GM06990 (cell line): ENCODE results near the gene STK24.
"Not testable (repeated sequence)": the region's sequence is repeated elsewhere in the genome, so short reads cannot be mapped to it uniquely, and the experiment has no call there.

Source experiments
- DNase-seq: peaks from one replicate; pipeline ENCODE4 v3.0.0-alpha.2; 2011; ENCODE audit not compliant: insufficient read length; ENCODE audit errors: extremely low read depth
- H3K27me3 ChIP-seq: replicated peaks from 2 replicates; pipeline ENCODE4 v1.6.0; 2011; ENCODE audit warnings: low read length; ENCODE audit not compliant: control insufficient read depth, insufficient read depth
- H3K36me3 ChIP-seq: 2 replicates; pipeline ENCODE4 v1.5.1; 2011; ENCODE audit warnings: low read length; ENCODE audit not compliant: control insufficient read depth, insufficient read depth
- H3K4me3 ChIP-seq: replicated peaks from 2 replicates; pipeline ENCODE4 v1.5.1; 2011; ENCODE audit warnings: low read depth, mild to moderate bottlenecking, control low read depth, low read length
- CTCF ChIP-seq: IDR thresholded peaks from 2 replicates; pipeline ENCODE4 v1.5.1; 2011; ENCODE audit warnings: low read length, control low read depth, mild to moderate bottlenecking, inconsistent platforms; ENCODE audit not compliant: insufficient read depth, poor library complexity, severe bottlenecking

The STK24 gene

GRCh38 chr13:98595134-98595533 lies 18.2 kb upstream of the STK24 start:
- TF ChIP-seq CTCF = no peak
- no peaks in the 10 kb centered on the region for H3K36me3 ChIP-seq
- H3K4me3 ChIP-seq = no peak overlapping the region
- no peak for DNase-seq
- no peaks in the 10 kb centered on the region for H3K27me3 ChIP-seq

GRCh38 chr13:98592362-98592732 lies 15.4 kb upstream of the STK24 start:
- no peak for TF ChIP-seq CTCF
- no peaks in the 10 kb centered on the region for H3K36me3 ChIP-seq
- DNase-seq = no peak

DNA sequence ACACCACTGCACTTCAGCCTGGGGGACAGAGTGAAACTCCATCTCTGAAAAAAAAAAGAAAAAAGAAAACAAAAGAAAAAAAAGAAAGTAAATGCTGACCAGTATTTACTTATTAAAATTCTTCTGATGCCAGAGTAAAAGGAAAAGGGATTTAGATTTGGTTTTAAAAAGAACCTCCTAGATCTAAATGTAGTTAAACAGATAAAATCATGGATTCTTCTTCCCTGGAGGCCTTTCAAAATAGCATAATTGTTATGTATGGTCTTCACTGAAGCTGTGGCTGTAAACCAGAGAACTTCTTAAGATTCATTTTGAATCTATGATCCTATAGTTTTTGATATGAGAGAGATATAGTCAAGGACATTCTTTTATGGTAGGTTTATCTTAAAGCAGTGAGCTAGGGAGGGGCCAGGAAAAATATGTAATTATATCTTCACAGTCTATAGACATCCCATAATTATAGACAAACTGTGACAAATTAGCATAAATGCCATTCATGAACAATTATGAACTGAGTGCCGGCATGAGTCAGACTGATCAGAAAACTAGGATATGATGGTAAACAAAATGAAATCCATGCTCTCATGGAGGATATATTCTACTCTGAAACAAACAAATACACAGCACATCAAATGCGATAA lies 14.9 kb upstream of the STK24 start:
- no peak for DNase-seq
- Histone ChIP-seq H3K36me3 (no peaks in the 10 kb centered on the region), H3K4me3 (no peak overlapping the region), H3K27me3 (no peaks in the 10 kb centered on the region)
- no peak for TF ChIP-seq CTCF

More at GRCh38 chr13:98592362-98592732, 15.4 kb upstream of the STK24 start:
- Histone ChIP-seq H3K27me3 (no peaks in the 10 kb centered on the region), H3K4me3 (no peak overlapping the region)

- not testable (repeated sequence) for H3K27me3 ChIP-seq, DNase-seq, H3K4me3 ChIP-seq, H3K36me3 ChIP-seq
Observed at GRCh38 chr13:98590471-98590870, 13.6 kb upstream of the STK24 start.

GRCh38 chr13:98589516-98589915 lies 12.6 kb upstream of the STK24 start:
- not testable (repeated sequence) for H3K36me3 ChIP-seq, H3K4me3 ChIP-seq, H3K27me3 ChIP-seq, DNase-seq

DNA sequence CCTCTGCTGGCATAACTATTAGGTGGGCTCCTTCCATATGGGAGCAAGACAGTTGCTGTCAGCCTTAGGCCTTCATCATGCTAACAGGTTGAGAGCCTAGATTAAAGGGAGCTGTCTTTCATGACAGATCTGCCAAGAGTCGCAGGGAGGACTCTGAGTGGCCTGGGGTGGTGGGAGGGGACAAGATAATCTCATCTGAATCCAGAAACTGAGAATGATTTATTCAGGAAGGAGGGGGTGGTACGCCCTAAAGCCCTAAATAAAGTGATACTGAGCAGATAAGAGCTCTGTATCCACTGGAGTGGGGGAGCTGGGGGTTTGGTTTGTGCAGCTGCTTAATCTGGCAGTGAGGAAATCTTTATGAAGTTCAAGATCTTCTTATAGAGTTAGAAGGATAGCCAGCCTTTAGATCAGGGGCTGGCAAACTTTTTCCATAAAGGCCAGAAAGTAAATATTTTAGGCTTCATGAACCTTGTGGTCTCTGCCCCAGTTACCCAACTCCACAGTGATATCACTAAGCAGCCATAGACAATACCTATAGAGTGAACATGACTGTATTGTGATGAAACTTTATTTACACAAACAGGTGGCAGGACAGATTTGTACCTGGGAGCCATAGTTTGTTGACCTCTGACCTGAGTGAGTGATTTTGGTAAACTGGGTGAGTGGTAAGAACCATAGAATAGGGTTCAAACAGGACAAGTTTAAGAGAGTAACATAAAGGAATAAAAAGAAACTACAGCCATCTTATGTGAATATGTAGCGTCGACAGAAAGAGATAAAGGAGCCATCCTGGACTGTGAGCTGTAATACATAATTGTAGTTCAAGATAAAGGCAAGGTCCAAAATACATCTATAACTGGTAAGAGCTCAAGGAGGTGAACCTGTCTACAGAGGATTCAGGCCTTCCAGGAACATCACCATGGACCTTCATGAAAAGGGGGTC lies 9.8 kb upstream of the STK24 start:
- Histone ChIP-seq H3K36me3 (no peaks in the 10 kb centered on the region), H3K4me3 (no peak overlapping the region), H3K27me3 (no peaks in the 10 kb centered on the region)
- TF ChIP-seq CTCF = no peak
- DNase-seq = no peak
